ENCODE measurements around the gene PSMF1. TPM values are rescaled to one million over a fixed set of nuclear protein-coding genes. Genes with fewer than 3 reads are reported as not detected.

Gene PSMF1
- total RNA-seq, 1 donor from 2014 or later = 124 TPM

DNA sequence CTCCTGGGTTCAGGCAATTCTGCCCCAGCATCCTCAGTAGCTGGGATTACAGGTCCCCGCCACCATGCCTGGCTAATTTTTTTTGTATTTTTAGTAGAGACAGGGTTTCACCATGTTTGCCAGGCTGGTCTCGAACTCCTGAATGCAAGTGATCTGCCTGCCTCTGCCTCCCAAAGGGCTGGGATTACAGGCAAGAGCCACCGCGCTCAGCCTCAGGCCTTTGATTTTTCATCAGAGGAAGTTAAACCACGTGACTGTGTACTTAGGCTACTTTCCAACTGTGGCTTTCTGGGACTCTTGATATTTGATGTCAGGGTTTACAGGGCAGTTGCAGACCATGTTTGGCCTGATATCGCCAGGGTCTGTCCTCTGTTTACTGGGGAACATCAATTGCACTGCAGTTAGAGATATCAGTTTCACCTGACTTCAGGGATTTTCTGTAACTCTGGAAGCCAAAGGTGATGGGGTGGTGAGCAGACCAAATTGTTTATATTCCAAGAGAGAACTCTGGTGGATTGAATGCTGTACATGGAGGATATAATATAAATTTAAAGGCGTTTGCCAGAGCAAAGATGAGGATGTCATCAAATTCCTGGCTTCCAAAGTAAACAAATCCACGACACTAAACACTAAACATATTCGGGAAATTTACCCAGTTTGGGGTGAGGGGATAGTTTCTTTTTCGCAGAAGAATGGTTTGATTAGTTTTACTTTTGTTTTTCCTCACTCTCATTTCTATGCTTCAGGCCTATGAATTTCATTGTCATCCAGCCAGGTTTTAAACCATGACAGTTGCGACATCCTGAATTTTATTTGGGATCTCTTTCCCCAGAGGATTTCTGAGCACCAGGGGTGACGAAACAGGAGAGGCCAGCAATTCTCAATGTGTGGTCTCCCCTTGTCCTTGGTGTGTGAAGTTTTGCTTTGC, 4.2 kb downstream of the PSMF1 start:
- peak; percentile 32 for DNase-seq
- H3K4me3 ChIP-seq = peak overlapping the region; percentile 27
- TF ChIP-seq, protein P1, sequence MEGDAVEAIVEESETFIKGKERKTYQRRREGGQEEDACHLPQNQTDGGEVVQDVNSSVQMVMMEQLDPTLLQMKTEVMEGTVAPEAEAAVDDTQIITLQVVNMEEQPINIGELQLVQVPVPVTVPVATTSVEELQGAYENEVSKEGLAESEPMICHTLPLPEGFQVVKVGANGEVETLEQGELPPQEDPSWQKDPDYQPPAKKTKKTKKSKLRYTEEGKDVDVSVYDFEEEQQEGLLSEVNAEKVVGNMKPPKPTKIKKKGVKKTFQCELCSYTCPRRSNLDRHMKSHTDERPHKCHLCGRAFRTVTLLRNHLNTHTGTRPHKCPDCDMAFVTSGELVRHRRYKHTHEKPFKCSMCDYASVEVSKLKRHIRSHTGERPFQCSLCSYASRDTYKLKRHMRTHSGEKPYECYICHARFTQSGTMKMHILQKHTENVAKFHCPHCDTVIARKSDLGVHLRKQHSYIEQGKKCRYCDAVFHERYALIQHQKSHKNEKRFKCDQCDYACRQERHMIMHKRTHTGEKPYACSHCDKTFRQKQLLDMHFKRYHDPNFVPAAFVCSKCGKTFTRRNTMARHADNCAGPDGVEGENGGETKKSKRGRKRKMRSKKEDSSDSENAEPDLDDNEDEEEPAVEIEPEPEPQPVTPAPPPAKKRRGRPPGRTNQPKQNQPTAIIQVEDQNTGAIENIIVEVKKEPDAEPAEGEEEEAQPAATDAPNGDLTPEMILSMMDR (IDR thresholded peaks at IDR 0.05; ENCODE audit: borderline replicate concordance) = no peak
- H3K4me1 ChIP-seq = peaks cover 64% of the 10 kb centered on the region
- peaks cover 32% of the 10 kb centered on the region for H3K36me3 ChIP-seq
- peak overlapping the region; percentile 62 for H3K27ac ChIP-seq (replicated peaks)
- H3K27me3 ChIP-seq (ENCODE audit: low read depth) = no peaks in the 10 kb centered on the region
- intact Hi-C loops (cut with micrococcal nuclease) = no loop called here
- no peaks in the 10 kb centered on the region for H3K9me3 ChIP-seq (replicated peaks)

DNA sequence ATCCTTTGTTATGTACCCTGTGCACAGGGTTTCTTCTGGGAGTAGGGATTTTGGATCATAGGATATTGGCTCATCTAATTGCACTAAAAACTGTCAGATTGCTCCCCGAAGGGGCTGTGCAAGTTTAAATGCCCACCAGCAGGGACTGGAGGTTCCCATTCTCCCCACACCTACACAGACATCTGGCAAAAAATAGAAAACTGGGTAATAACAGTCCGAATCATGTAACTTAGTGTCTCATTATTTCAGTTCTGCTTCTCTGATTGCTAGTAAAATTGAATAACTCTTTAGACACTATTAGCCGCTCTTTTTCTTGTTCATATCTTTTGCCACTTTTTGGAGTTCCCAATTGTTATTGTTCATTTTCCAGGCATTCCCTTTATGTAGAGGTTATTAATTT, 5.3 kb downstream of the PSMF1 start:
- no peak overlapping the region for H3K4me3 ChIP-seq
- intact Hi-C loops (cut with micrococcal nuclease) = no loop called here
- H3K9me3 ChIP-seq (replicated peaks) = no peaks in the 10 kb centered on the region
- H3K27ac ChIP-seq (replicated peaks) = no peak overlapping the region
- peaks cover 59% of the 10 kb centered on the region for H3K4me1 ChIP-seq
- DNase-seq = no peak
- H3K27me3 ChIP-seq (ENCODE audit: low read depth) = no peaks in the 10 kb centered on the region
- peaks cover 43% of the 10 kb centered on the region for H3K36me3 ChIP-seq
- TF ChIP-seq, protein P1 (IDR thresholded peaks at IDR 0.05; ENCODE audit: borderline replicate concordance) = no peak

DNA sequence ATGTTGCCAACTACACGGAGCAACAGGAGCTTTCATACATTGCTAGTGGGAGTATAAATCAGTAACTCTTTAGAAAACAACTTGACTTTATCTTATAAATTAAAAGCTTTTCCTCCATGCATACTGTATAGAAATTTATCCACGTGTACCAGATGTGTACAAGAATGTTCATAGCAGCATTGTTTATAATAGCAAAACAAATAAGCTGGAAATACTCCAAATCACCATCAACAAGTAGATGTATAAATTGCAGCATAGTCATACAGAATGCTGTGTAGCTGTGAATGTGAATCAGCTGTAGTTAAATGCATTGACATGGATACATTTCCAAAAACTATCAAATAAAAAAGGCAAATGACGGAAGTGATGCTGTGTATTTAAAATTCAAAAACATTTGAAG, 6.0 kb downstream of the PSMF1 start:
- peaks cover 49% of the 10 kb centered on the region for H3K36me3 ChIP-seq
- no peak overlapping the region for H3K27ac ChIP-seq (replicated peaks)
- no peak overlapping the region for H3K4me3 ChIP-seq
- DNase-seq = no peak
- TF ChIP-seq, protein P1 (IDR thresholded peaks at IDR 0.05; ENCODE audit: borderline replicate concordance) = no peak
- H3K4me1 ChIP-seq = peaks cover 52% of the 10 kb centered on the region
- intact Hi-C loops (cut with micrococcal nuclease) = no loop called here
- H3K27me3 ChIP-seq (ENCODE audit: low read depth) = no peaks in the 10 kb centered on the region
- no peaks in the 10 kb centered on the region for H3K9me3 ChIP-seq (replicated peaks)

DNA sequence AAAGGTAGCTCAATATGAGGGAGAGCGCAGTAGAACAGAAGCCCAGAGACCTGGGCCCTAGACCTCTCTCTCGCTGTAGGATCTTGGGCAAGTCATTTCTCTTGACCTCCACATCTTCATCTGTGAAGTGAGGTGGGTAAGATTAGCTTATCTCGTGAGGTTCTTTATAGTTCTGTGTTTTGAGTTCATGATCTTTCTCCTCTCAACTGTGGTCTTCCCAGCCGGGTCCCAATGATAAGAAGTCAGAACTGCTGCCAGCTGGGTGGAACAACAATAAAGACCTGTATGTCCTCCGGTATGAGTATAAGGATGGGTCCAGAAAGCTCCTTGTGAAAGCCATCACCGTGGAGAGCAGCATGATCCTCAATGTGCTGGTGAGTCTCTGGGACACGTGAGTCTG, 6.9 kb downstream of the PSMF1 start:
- Histone ChIP-seq H3K36me3 (peaks cover 57% of the 10 kb centered on the region), H3K9me3 (replicated peaks) (no peaks in the 10 kb centered on the region), H3K27me3 (ENCODE audit: low read depth) (no peaks in the 10 kb centered on the region), H3K4me1 (peaks cover 43% of the 10 kb centered on the region), H3K4me3 (no peak overlapping the region), H3K27ac (replicated peaks) (no peak overlapping the region)
- TF ChIP-seq, protein P1 (IDR thresholded peaks at IDR 0.05; ENCODE audit: borderline replicate concordance) = no peak
- DNase-seq = no peak
- intact Hi-C loops (cut with micrococcal nuclease) = no loop called here

DNA sequence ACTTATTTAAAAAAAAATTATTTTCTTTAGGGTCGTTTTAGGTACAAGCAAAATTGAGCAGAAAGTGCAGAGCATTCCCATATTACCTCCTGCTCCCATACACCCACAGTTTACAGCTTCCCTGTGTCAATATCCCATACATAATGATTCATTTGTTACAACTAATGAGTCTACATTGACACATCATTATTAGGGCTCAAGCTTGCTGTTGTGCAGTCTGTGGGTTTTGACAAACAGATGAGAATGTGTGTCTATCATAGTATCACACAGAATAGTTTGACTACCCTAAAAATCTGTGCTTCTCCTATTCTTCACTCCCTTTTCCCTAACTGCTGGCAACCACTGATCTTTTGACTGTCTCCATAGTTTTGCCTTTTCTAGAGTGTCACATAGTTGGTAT, 9.4 kb downstream of the PSMF1 start:
- Histone ChIP-seq H3K27me3 (ENCODE audit: low read depth) (no peaks in the 10 kb centered on the region), H3K4me1 (peaks cover 18% of the 10 kb centered on the region), H3K27ac (replicated peaks) (no peak overlapping the region), H3K9me3 (replicated peaks) (peaks cover 3% of the 10 kb centered on the region), H3K4me3 (no peak overlapping the region), H3K36me3 (peaks cover 76% of the 10 kb centered on the region)
- TF ChIP-seq, protein P1 (IDR thresholded peaks at IDR 0.05; ENCODE audit: borderline replicate concordance) = no peak
- DNase-seq = no peak
- intact Hi-C loops (cut with micrococcal nuclease) = no loop called here
